Gastroesophageal sphincter (tissue), 4 donors: Measurements from ENCODE around the gene NEK6. TPM values are rescaled to one million over a fixed set of nuclear protein-coding genes. Genes with fewer than 3 reads are reported as not detected.

Experiments used
- ATAC-seq: fragments of 150-250 bp; one replicate; pipeline ENCODE4 v1.9.1; 2016; ENCODE audit warnings: mild to moderate bottlenecking, moderate library complexity
- H3K27ac ChIP-seq, 4 donors: fragments of 200-600 bp; sonication (generic) in 3 of 4; 1 replicate in 3 of 4; 2 replicates in 1 of 4; pipeline ENCODE4 v1.5.1; 2016 to 2019
- H3K27me3 ChIP-seq: fragments of 200-600 bp; sonication (generic); one replicate; pipeline ENCODE4 v1.5.1; 2019
- H3K36me3 ChIP-seq, 2 donors: fragments of 200-600 bp; sonication (generic); one replicate each; pipeline ENCODE4 v1.5.1; 2019; ENCODE audit warnings: control low read depth in 1 of 2
- H3K4me1 ChIP-seq, 3 donors: fragments of 200-600 bp; sonication (generic); 1 replicate in 2 of 3; 2 replicates in 1 of 3; pipeline ENCODE4 v1.5.1; 2016 to 2019; ENCODE audit warnings: control low read depth in 2 of 3
- H3K4me3 ChIP-seq, 2 donors: fragments of 200-600 bp; sonication (generic); one replicate each; pipeline ENCODE4 v1.5.1; 2019; ENCODE audit warnings: mild to moderate bottlenecking in 1 of 2, moderate library complexity in 1 of 2
- H3K9me3 ChIP-seq, 3 donors: fragments of 200-600 bp; sonication (generic); one replicate each; pipeline ENCODE4 v1.5.1; 2017 to 2019; ENCODE audit warnings: control low read depth in 2 of 3
- EP300 ChIP-seq: sonication (generic); formaldehyde crosslinking; IDR thresholded peaks from one replicate; pipeline ENCODE4 v1.6.1; 2017; ENCODE audit warnings: antibody characterized with exemption, mild to moderate bottlenecking
- POLR2A ChIP-seq, 2 donors: fragments of 450-650 bp; IDR thresholded peaks; one replicate each; pipeline ENCODE4 v1.6.1; 2017; ENCODE audit warnings: antibody characterized with exemption in 2 of 2, mild to moderate bottlenecking in 2 of 2, moderate library complexity in 1 of 2
- POLR2AphosphoS5 ChIP-seq: sonication (generic); formaldehyde crosslinking; IDR thresholded peaks from one replicate; pipeline ENCODE4 v1.6.1; 2017; ENCODE audit warnings: antibody characterized with exemption
- WGBS, 2 donors: methylation state at CpG; one replicate each; pipeline ENCODE4 v1.1.5; 2018; ENCODE audit warnings: low coverage in 1 of 2; 5-methylcytosine and 5-hydroxymethylcytosine counted together
- total RNA-seq, 4 donors: library from RNA; depleted of rRNA; stranded (reverse); fragments of >200 nt; gene quantifications; one replicate each; pipeline ENCODE4 v1.1.0, GENCODE V29; 2016
- TF ChIP-seq, protein P1 (sequence below), 4 experiments: fragments of 200-600 bp in 2 of 4; fragments of 450-650 bp in 2 of 4; sonication (generic) in 1 of 4; IDR thresholded peaks; one replicate each; pipeline ENCODE4 v1.5.1; 2017 to 2019; ENCODE audit warnings: antibody characterized with exemption in 4 of 4, mild to moderate bottlenecking in 2 of 4, moderate library complexity in 2 of 4

The NEK6 gene
- total RNA-seq, 4 donors from 2014 or later: 13.2 to 31.7 (median 19.3) TPM

DNA sequence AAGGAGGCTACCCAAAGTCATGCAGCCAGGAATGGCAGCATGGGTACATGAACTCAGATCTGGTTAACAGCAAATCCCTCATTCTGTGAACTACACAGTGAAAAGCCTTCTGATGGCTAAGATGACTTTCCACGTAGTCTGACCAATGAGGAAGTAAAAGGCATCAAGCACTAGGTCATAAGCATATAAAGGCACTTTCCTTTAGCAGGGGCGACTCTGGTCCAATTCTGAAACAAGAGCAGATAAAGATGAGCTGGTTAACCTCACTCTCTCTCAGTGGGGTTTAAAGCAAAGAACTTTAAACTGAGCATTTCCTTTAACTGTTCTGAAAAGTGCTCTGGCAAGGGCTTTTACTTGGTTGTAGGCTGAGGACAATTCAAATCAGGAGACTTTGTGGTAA lies 136.4 kb downstream of the NEK6 start:
- H3K4me1 ChIP-seq: peaks cover 0 to 70% (median 13%) of the 10 kb centered on the region in 3 donors
- ATAC-seq: no peak
- TF ChIP-seq POLR2A (IDR thresholded peaks at IDR 0.05) (no peak), EP300 (no peak), POLR2AphosphoS5 (no peak)
- TF ChIP-seq, protein P1, sequence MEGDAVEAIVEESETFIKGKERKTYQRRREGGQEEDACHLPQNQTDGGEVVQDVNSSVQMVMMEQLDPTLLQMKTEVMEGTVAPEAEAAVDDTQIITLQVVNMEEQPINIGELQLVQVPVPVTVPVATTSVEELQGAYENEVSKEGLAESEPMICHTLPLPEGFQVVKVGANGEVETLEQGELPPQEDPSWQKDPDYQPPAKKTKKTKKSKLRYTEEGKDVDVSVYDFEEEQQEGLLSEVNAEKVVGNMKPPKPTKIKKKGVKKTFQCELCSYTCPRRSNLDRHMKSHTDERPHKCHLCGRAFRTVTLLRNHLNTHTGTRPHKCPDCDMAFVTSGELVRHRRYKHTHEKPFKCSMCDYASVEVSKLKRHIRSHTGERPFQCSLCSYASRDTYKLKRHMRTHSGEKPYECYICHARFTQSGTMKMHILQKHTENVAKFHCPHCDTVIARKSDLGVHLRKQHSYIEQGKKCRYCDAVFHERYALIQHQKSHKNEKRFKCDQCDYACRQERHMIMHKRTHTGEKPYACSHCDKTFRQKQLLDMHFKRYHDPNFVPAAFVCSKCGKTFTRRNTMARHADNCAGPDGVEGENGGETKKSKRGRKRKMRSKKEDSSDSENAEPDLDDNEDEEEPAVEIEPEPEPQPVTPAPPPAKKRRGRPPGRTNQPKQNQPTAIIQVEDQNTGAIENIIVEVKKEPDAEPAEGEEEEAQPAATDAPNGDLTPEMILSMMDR (IDR thresholded peaks at IDR 0.05): no peak
- WGBS, 2 donors: 75 to 82% methylated on average over 2 of the region's 2 CpGs
- H3K9me3 ChIP-seq: no peaks in the 10 kb centered on the region
- no peak overlapping the region for H3K27ac ChIP-seq
- no peak overlapping the region for H3K4me3 ChIP-seq
- peaks cover 0 to 22% of the 10 kb centered on the region in 2 donors for H3K36me3 ChIP-seq
- H3K27me3 ChIP-seq: no peaks in the 10 kb centered on the region

DNA sequence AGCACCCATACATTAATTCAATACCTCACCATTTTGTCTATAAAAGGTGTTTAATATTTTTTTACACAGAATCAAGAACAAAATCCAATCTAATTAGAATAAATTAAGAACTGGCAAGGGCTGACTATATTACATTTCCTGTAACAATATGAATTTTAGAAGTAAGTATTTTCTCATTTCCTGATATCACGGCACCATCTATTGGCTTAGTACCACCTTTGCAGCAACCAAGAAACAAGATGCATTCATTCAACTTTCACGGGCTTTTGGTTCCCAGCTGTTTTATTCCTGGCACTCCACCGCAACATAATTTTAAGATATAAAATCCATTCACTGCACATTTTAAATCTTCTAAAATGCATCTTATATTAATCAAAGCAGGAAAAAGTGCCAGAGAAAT lies 136.8 kb downstream of the NEK6 start:
- Histone ChIP-seq H3K4me3 (no peak overlapping the region), H3K36me3 (peaks cover 0 to 22% of the 10 kb centered on the region in 2 donors), H3K27me3 (no peaks in the 10 kb centered on the region), H3K27ac (no peak overlapping the region), H3K9me3 (no peaks in the 10 kb centered on the region), H3K4me1 (peaks cover 0 to 70% (median 13%) of the 10 kb centered on the region in 3 donors)
- no peak for ATAC-seq
- TF ChIP-seq EP300 (no peak), POLR2AphosphoS5 (no peak), POLR2A (IDR thresholded peaks at IDR 0.05) (no peak)
- TF ChIP-seq, protein P1 (IDR thresholded peaks at IDR 0.05): no peak
- WGBS, 2 donors: 79 to 83% methylated on average over 3 of the region's 3 CpGs

DNA sequence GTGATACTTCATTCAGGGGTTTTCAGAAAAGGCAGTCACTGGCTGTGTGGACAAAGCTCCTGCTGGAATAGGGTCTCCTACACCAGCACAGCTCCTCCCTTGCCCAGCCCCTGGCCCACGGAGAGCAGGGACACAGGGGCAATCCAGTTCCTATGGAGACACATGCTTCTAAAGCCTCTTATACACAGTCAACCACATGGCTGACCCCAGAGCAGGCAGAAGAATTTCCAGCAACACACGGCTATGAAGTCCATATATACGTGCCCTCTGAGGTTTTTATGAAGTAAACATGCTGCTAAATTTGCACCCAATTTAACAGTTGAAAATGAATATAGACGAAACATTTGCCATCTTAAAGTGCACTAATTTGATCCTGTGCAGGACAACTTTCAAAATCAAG lies 138.1 kb downstream of the NEK6 start:
- WGBS, 2 donors: 71 to 80% methylated on average over 1 of the region's 4 CpGs
- no peaks in the 10 kb centered on the region for H3K27me3 ChIP-seq
- H3K27ac ChIP-seq: no peak overlapping the region
- no peak overlapping the region for H3K4me3 ChIP-seq
- peaks cover 0 to 73% (median 18%) of the 10 kb centered on the region in 3 donors for H3K4me1 ChIP-seq
- no peaks in the 10 kb centered on the region for H3K9me3 ChIP-seq
- TF ChIP-seq, protein P1 (IDR thresholded peaks at IDR 0.05): no peak
- no peak for TF ChIP-seq EP300
- no peak for TF ChIP-seq POLR2AphosphoS5
- no peak for TF ChIP-seq POLR2A (IDR thresholded peaks at IDR 0.05)
- peaks cover 0 to 32% of the 10 kb centered on the region in 2 donors for H3K36me3 ChIP-seq
- no peak for ATAC-seq

DNA sequence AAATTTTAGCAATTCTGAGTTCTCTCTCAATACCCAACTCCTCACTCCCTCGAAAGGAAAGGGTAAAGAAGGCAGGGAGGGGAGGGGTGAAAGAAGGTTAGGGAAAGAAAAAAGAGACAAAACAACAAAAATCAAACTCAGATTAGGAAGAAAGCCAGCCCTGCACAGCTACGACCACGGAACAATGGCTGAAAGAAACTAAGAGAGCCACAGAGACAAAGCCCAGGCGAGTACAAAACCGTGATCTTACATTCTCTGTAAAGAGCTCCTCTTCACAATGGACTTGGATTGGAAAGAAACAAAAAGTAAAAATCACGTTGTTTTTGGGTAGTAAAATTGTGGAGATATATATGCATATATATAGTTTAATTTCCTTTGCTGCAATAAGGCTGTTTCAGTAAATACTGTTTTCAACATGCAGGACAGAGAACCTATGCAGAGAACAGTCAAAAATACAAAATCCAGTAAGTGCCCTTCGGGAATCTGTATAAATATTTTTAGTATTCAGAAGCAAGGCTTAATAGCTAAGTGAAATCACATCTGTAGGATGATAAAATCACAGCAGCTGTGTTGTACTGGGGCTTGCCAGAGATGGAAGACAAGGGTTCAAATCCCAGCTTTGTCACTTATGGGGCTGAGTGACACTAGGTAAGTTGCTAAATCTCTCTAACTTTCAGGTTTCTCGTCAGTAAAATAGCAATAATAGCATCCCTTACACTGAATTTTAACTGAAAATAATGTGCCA lies 140.6 kb downstream of the NEK6 start:
- Histone ChIP-seq H3K9me3 (no peaks in the 10 kb centered on the region), H3K27ac (no peak overlapping the region), H3K4me1 (peaks cover 0 to 49% (median 5%) of the 10 kb centered on the region in 3 donors), H3K36me3 (peaks cover 0 to 57% of the 10 kb centered on the region in 2 donors), H3K27me3 (no peaks in the 10 kb centered on the region), H3K4me3 (no peak overlapping the region)
- ATAC-seq: no peak
- 74 to 83% methylated on average over 6 to 8 of the region's 8 CpGs for WGBS, 2 donors
- TF ChIP-seq, protein P1 (IDR thresholded peaks at IDR 0.05): no peak
- no peak for TF ChIP-seq EP300
- no peak for TF ChIP-seq POLR2A (IDR thresholded peaks at IDR 0.05)
- no peak for TF ChIP-seq POLR2AphosphoS5
